Stomach (tissue), 9 donors: ENCODE measurements around the gene NUBPL. TPM values are rescaled to one million over a fixed set of nuclear protein-coding genes. Genes with fewer than 3 reads are reported as not detected.
"Not testable (repeated sequence)": the region's sequence is repeated elsewhere in the genome, so short reads cannot be mapped to it uniquely, and the experiment has no call there.

Experiments
- DNase-seq, 2 donors: peaks; one replicate each; pipeline versions ENCODE4 v3.0.0 to v3.0.0-alpha.2; 2013 to 2019
- H3K27ac ChIP-seq, 5 donors: fragments of 200-600 bp in 4 of 5; sonication (generic) in 4 of 5; one replicate each; pipeline ENCODE4 v1.5.1; 2013 to 2019; ENCODE audit warnings: mild to moderate bottlenecking in 1 of 5, moderate library complexity in 1 of 5
- H3K27me3 ChIP-seq, 3 donors: fragments of 200-600 bp; sonication (generic); one replicate each; pipeline ENCODE4 v1.5.1; 2017 to 2019; ENCODE audit warnings: mixed run types in 1 of 3
- H3K36me3 ChIP-seq, 4 donors: fragments of 200-600 bp; sonication (generic); 1 replicate in 3 of 4; 2 replicates in 1 of 4; pipeline ENCODE4 v1.5.1; 2016 to 2019
- H3K4me1 ChIP-seq, 4 donors: fragments of 200-600 bp; sonication (generic); one replicate each; pipeline ENCODE4 v1.5.1; 2016 to 2019
- H3K4me3 ChIP-seq, 4 donors: fragments of 200-600 bp; sonication (generic) in 3 of 4; one replicate each; pipeline ENCODE4 v1.5.1; 2016 to 2019; ENCODE audit warnings: mild to moderate bottlenecking in 1 of 4
- H3K9me3 ChIP-seq, 4 donors: fragments of 200-600 bp; sonication (generic); one replicate each; pipeline ENCODE4 v1.5.1; 2016 to 2019
- CTCF ChIP-seq, 7 experiments: fragments of 450-650 bp in 4 of 7; fragments of 200-600 bp in 3 of 7; sonication (generic) in 3 of 7; IDR thresholded peaks; one replicate each; pipeline ENCODE4 v1.5.1; 2016 to 2019; ENCODE audit warnings: antibody characterized with exemption in 7 of 7, control low read depth in 2 of 7, mild to moderate bottlenecking in 1 of 7
- EP300 ChIP-seq: sonication (generic); formaldehyde crosslinking; IDR thresholded peaks from one replicate; pipeline ENCODE4 v1.6.1; 2017; ENCODE audit warnings: antibody characterized with exemption
- POLR2A ChIP-seq, 4 donors: fragments of 450-650 bp; IDR thresholded peaks; one replicate each; pipeline ENCODE4 v1.6.1; 2016; ENCODE audit warnings: antibody characterized with exemption in 4 of 4, control low read depth in 2 of 4, mild to moderate bottlenecking in 1 of 4, moderate library complexity in 1 of 4
- POLR2AphosphoS5 ChIP-seq, 3 donors: sonication (generic); formaldehyde crosslinking; IDR thresholded peaks; one replicate each; pipeline ENCODE4 v1.6.1; 2016; ENCODE audit warnings: antibody characterized with exemption in 3 of 3
- WGBS, 5 donors: extraction: QIAGEN DNeasy Blood & Tissue Kit in 3 of 5; methylation state at CpG; one replicate each; pipeline versions ENCODE4 v1.1.5 to v1.1.7; 2013 to 2018; 5-methylcytosine and 5-hydroxymethylcytosine counted together
- intact Hi-C: fragments of 100-400 bp; cut with DNase I; formaldehyde crosslinking; loops from one replicate; pipeline ENCODE4 v1.15.1; 2023; ENCODE audit warnings: low total_unique reads
- polyA plus RNA-seq, 3 donors: library from polyadenylated mRNA; stranded (reverse); fragments of 200-250 nt; gene quantifications; one replicate each; pipeline ENCODE4 v1.2.3, GENCODE V29; 2013
- total RNA-seq, 5 donors: library from RNA; depleted of rRNA; stranded (reverse); fragments of >200 nt; gene quantifications; one replicate each; pipeline versions ENCODE4 v1.1.0 to v1.2.3, GENCODE V29; 2014 to 2016
- donor health status: healthy with polysubstance abuse.
- donor health status: Bipolar disorder and iron deficiency.
- donor health status: healthy.

NUBPL gene
- total and polyA plus RNA-seq, 8 donors = 0.58 to 25.7 (median 5.0) TPM

GRCh38 chr14:31745741-31746140 lies 184.5 kb downstream of the NUBPL start:
- no peaks in the 10 kb centered on the region for H3K27me3 ChIP-seq
- no peak for DNase-seq
- no peak overlapping the region for H3K27ac ChIP-seq
- no peak overlapping the region for H3K4me3 ChIP-seq
- TF ChIP-seq CTCF (IDR thresholded peaks at IDR 0.05) (no peak), POLR2A (IDR thresholded peaks at IDR 0.05) (no peak), EP300 (no peak), POLR2AphosphoS5 (IDR thresholded peaks at IDR 0.05) (no peak)
- WGBS, 5 donors = 89 to 96% (median 93%) methylated on average over 6 of the region's 6 CpGs
- intact Hi-C loops = no loop called here
- no peaks in the 10 kb centered on the region for H3K4me1 ChIP-seq
- H3K36me3 ChIP-seq = no peaks in the 10 kb centered on the region
- peaks cover 0 to 46% (median 29%) of the 10 kb centered on the region in 4 donors for H3K9me3 ChIP-seq

- DNase-seq = no peak
- H3K4me1 ChIP-seq = no peaks in the 10 kb centered on the region
- WGBS, 5 donors = 95 to 100% (median 98%) methylated on average over 2 of the region's 2 CpGs
- H3K4me3 ChIP-seq = no peak overlapping the region
- H3K27me3 ChIP-seq = no peaks in the 10 kb centered on the region
- TF ChIP-seq POLR2AphosphoS5 (IDR thresholded peaks at IDR 0.05) = no peak
- no peak for TF ChIP-seq CTCF (IDR thresholded peaks at IDR 0.05)
- TF ChIP-seq EP300 = no peak
- no peak for TF ChIP-seq POLR2A (IDR thresholded peaks at IDR 0.05)
- H3K9me3 ChIP-seq = peaks cover 0 to 46% (median 29%) of the 10 kb centered on the region in 4 donors
- no peaks in the 10 kb centered on the region for H3K36me3 ChIP-seq
- no peak overlapping the region for H3K27ac ChIP-seq
- intact Hi-C loops = no loop called here
Measured at GRCh38 chr14:31746326-31746725, 185.1 kb downstream of the NUBPL start.

GRCh38 chr14:31749275-31749674 lies 188.1 kb downstream of the NUBPL start:
- no peaks in the 10 kb centered on the region for H3K36me3 ChIP-seq
- no peaks in the 10 kb centered on the region for H3K27me3 ChIP-seq
- DNase-seq = no peak
- H3K4me3 ChIP-seq = no peak overlapping the region
- WGBS, 5 donors = 92 to 97% (median 96%) methylated on average over 3 of the region's 3 CpGs
- no peak overlapping the region for H3K27ac ChIP-seq
- H3K9me3 ChIP-seq = peaks cover 0 to 46% (median 29%) of the 10 kb centered on the region in 4 donors
- no peaks in the 10 kb centered on the region for H3K4me1 ChIP-seq
- TF ChIP-seq EP300 = no peak
- intact Hi-C loops = no loop called here

- H3K27ac ChIP-seq, intact Hi-C loops, H3K4me1 ChIP-seq, H3K4me3 ChIP-seq, H3K27me3 ChIP-seq, DNase-seq, H3K36me3 ChIP-seq: not testable (repeated sequence)
- WGBS, 5 donors = 81 to 100% (median 96%) methylated on average over 1 of the region's 1 CpG
- H3K9me3 ChIP-seq = peaks cover 0 to 37% (median 21%) of the 10 kb centered on the region in 4 donors
Measured at GRCh38 chr14:31751047-31751446, 189.8 kb downstream of the NUBPL start.

GRCh38 chr14:31752867-31753661 lies 191.9 kb downstream of the NUBPL start:
- Histone ChIP-seq H3K4me3 (no peak overlapping the region), H3K36me3 (no peaks in the 10 kb centered on the region), H3K4me1 (no peaks in the 10 kb centered on the region), H3K27me3 (no peaks in the 10 kb centered on the region), H3K9me3 (peaks cover 0 to 18% (median 9%) of the 10 kb centered on the region in 4 donors), H3K27ac (no peak overlapping the region)
- 78 to 94% (median 84%) methylated on average over 4 of the region's 4 CpGs for WGBS, 5 donors
- intact Hi-C loops = no loop called here
- no peak for DNase-seq
- TF ChIP-seq POLR2A (IDR thresholded peaks at IDR 0.05) = no peak
- no peak for TF ChIP-seq POLR2AphosphoS5 (IDR thresholded peaks at IDR 0.05)
- TF ChIP-seq CTCF (IDR thresholded peaks at IDR 0.05) = no peak
- no peak for TF ChIP-seq EP300
